GM21717 (cell line): Measurements from ENCODE around the gene LGALS12.

Experiments used
- ATAC-seq: cut with Tn5 transposase; IDR thresholded peaks from one replicate; pipeline ENCODE4 v1.9.1; 2021; ENCODE audit warnings: mild to moderate bottlenecking, moderate library complexity; ENCODE audit not compliant: unreplicated experiment

The LGALS12 gene

GRCh38 chr11:63505857-63506528 lies at the start of gene LGALS12:
Gene LGALS12, plus strand, starts transcription at chr11:63506084. Its CDS starts 375 bp downstream, at chr11:63506459.
- no peak for ATAC-seq

- no peak for ATAC-seq
Measured at GRCh38 chr11:63459586-63459985, 46.3 kb upstream of the LGALS12 start.

GRCh38 chr11:63462137-63462536 lies 43.7 kb upstream of the LGALS12 start:
- no peak for ATAC-seq

DNA sequence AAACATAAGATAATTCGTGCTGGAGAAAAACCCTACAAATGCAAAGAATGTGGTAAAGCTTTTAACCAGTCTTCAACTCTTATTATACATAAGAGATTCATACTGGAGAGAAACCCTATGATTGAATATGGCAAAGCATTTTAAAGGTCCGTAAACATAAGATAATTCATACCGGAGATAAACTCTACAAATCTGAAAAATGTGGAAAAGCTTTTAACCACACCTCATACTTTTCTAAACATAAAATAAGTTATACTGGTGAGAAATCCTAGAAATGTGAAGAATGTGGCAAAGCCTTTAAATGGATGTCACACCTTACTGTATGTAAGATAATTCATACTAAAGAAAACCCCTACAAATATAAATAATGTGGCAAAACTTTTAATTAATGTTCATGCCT lies 35.6 kb upstream of the LGALS12 start:
- no peak for ATAC-seq

DNA sequence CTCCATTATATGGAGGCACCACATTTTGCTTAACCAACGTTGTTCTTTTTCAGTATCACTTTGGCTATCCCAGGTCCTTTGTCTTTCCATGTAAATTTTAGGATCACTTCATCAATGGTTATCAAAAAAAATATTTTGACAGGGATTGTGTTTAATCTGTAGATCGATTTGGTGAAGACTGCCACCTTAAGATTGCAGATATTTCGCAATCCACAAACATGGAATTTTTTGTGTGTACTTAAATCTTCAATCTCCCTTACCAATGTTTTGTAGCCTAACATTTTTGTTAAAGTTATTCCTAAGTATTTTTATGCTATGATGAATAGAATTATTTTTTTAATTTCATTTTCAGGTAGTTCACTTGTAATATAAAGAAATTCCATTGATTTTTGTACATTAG lies 33.5 kb upstream of the LGALS12 start:
- ATAC-seq, result no peak

DNA sequence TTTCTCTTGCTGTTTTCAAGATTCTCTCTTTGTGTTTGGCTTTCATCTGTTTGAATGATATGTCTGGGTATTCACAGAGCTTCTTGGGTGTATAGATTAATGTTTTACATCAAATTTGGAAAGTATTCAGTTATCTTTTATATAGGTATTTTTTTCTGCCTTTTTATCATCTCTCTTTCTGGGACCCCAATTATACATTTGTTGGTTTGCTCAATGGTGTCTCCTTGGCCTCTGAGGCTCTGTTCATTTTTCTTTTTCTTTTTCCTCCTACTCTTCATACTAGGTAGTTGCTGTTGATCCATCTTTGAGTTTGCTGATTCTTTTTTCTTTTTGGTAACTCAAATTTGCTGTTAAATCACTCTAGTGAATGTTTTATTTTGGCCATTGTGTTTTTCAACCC lies 29.3 kb upstream of the LGALS12 start:
- no peak for ATAC-seq

DNA sequence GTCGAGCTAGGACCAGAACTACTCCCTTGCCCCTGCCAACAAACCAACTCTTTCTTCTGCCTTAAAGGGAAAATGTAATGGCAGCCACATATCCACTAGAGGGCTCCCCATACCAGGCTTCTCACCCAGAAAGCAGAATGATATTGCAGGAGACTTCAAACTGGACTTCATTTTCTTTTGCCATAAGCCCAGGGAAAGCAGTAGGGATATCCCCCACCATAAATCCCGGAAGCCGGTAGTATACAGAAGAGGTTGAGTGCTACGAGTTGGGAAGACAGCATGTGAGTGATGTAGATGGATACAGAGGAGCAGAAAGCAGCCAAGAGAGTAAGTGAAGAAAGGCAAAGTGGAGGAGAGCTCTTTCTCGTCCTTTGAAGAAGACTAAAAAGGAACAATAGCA lies 27.0 kb upstream of the LGALS12 start:
- ATAC-seq, result no peak

- no peak for ATAC-seq
Measured at GRCh38 chr11:63480039-63480438, 25.8 kb upstream of the LGALS12 start.

GRCh38 chr11:63485777-63486176 lies 20.1 kb upstream of the LGALS12 start:
- ATAC-seq, result no peak

DNA sequence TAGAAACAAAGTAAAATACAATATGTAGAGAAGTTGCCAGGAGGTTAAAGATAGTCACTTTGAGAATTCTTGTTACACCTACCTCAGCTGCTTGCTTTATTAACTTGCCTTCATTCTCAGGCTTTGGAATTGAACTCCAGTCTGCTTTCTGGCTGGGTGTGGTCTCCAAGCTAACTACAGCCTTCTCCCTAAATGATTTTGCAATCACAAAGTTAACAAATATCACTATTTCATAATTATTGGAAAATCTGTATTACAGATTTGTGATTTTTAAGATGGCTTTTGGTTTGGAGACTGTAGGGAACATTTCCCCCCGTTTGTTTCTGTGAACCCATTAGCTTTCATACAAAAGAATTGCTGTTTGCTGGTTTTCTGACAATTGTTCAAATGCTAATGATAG lies 17.1 kb upstream of the LGALS12 start:
- no peak for ATAC-seq

DNA sequence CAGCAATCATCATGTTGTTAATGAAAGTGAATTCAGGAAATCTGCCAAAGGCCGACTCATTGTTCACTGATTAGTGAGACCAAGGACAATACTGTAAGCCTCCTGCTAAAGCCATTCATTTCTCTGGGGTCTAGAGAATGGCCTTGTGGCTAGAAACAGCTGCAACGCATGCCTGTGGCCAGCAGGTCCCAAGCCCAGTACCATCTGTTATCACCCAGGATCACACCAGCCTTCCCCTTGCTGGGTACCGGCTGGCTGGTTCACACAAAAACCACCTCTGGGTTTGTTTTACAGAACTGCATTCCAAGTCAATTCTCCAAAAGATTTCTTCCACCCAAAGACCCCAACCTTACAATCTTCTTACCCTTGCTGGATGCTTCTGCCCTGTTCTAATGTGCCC lies 16.0 kb upstream of the LGALS12 start:
- ATAC-seq, result no peak

DNA sequence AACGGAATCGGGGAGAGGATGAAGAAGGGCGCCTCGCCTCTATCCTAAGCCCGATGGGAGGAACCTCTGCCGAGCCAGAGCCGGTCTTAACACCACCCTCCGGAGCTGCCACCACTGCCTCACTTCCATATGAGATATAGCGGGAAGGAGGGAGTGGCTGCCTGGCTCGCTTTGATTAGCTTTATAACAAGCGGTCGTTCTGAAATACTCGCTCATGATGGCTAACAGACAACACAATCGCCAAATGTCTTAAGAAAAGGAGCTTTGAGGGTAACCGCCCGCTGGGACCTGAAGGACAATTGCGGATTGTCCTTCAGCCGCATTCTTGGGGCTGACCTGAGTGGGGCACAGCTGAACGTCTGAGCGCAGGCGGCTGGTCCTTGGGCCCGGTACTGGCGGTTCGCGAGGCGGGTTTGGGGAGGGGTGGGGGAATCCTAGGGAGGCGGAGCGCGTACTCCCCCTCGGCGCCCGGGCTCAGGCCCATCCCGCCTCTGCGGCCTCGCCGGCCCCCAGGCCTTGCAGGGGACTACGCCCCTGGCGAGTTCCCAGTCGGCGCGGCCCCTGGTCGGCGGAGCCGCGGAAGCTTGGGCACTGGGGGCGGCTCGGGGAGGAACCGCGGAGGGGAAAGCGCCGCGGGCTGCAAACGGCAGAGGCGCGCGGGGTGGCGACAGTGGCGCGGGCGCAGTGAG lies 15.2 kb upstream of the LGALS12 start, which contains the start of gene PLAAT5:
Gene PLAAT5 (minus strand): TSS at position 617 of the 689 bp plus-strand sequence. CDS start 133 bp downstream, at position 484.
- ATAC-seq, result no peak

GRCh38 chr11:63491240-63491587 lies 14.7 kb upstream of the LGALS12 start:
- ATAC-seq, result no peak

DNA sequence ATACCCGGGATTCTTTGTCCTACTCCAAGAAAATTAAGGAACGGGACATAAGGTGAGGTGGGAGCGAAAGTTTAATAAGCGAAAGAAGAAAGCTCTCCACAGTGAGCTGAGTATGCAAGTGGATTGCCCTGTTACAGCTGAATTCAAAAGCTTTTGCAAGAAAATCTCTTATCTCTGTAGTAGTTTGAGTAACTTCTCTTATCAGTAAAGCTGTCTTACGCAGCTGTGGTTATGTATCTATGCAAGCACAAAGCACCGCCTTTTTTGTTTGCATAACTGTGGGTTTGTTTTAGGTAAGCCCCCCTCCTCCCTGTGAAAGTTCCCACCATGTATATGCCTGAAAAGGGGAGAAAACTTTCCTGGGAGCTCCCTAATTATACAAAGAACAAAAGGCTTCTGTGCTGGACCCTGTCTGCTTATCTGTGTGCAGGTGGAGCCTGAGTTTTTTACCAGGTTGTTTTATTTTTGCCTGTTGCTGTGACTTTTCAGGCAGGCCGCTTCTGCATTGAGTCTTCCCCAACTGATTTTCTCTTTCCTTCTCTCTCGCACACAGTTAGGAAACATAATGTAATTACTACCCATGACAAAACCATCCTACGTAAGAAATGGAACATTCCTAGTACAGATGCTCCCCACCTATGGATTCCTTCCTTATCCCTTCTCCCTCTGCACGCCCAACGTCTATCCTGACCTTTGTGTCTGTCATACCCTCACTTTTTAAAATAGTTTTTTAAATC lies 14.1 kb upstream of the LGALS12 start:
- ATAC-seq, result no peak

- no peak for ATAC-seq
Measured at GRCh38 chr11:63492441-63492840, 13.4 kb upstream of the LGALS12 start.

DNA sequence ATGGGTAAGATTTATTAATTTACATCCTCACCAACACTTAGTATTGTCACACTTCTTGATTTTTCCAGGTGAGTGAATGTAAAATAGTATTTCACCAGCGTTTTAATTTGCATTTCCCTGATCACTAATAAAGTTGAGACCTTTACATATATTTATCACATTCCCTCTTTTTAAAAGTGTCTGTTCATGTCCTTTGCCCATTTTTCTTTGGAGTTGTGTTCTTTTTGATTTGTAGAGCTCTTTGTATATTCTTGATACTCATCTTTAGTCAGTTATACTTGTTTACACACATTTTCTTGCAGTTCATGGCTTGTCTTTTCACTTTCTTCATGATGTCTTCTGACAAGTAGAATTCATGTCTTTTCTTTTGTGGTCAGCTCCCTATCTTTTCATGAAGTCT lies 12.8 kb upstream of the LGALS12 start:
- no peak for ATAC-seq

DNA sequence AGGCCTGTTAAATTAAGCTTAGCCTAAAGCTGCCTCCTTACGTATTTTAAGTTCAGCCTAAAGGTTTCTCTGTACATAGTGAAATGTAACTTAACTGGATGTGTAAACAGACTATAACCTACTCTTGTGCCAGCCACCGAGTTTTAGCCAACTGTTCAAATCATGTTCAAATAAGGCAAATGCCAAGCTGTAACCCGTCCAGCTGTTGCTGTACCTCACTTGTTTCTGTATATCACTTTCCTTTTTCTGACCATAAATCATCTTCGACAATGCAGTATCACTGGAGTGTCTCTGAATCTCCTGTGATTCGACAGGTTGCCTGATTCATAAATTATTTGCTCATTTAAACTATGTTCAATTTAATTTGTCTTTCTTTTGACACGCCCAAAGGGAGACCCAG lies 10.9 kb upstream of the LGALS12 start:
- no peak for ATAC-seq

GRCh38 chr11:63499874-63500273 lies 6.0 kb upstream of the LGALS12 start:
- no peak for ATAC-seq

DNA sequence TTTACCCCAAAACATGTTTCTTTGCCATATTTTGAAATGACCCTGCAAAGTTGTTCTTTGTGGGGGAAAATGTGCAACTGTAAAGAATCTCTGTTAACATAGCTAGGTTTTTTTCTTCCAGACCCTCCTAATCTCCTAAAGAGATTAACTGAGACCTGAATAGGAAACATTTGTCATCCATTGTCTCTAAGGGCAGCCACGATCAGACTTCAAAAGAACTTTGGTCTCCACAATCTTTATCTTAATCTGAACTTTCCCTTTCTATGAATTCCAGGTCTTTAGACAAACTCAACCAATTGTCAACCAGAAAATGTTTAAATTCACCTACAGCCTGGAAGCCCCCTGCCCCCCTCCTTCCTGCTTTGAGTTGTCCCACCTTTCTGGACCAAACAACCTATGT lies 4.6 kb upstream of the LGALS12 start:
- ATAC-seq, result no peak

DNA sequence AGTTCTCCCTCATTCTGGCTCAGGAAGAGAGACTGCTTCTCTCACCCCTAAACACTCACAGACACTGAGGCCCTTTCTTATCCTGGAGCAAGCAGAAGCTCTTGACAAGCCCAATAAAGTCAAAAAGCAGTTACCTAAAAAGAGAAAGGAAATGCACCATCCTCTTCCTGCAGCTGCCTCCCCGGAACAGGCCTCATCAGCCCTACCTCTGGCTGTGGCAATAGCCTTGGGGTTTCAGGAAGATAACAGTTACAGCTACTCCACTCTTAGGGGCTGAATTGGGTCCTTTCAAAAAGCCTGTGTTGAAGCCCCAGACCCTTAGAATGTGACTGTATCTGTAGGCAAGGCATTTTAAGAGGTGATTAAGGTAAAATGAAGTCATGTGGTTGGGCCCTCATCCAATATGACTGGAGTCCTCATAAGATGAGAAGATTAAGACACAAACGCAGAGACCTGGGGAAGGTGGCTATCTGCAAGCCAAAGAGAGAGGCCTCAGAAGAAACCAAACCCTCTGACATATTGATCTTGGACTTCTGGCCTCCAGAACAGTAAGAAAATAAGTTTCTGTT lies 3.5 kb upstream of the LGALS12 start:
- no peak for ATAC-seq

DNA sequence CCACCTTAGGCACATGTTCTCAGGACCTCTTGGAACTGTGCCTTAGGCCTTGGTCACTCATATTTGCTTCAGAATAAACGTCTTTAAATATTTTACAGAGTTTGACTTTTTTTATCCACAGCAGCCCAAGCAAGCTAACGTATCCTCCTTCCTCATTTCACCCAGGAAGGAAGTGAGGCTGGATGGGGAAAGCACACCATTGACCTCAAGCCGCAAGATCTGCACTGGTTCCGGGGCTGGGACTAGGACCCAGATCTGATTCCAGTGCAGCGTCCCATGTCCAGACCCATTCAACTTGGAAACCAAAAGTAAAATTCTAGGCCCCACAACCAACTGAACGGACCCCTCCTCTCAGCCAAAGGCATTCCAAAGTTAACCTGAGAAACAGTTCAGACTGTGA lies 2.4 kb upstream of the LGALS12 start:
- no peak for ATAC-seq

DNA sequence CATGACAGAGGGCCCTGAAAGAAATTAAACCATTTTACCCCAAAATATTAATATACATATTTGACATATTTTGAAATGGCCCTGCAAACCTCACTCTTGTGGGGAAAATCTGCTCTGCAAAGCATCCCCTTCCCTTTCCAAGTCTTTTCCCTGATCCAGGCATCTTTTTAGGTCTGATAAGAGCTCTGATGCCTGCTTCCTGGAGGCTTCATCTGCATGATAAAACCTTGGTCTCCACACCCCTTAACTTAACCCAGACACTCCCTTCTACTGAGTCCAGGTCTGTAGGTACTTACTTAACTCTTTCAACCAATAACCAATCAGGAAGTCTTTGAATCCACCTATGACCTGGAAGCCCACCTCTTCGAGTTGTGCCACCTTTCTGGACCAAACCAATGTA lies 1.8 kb upstream of the LGALS12 start:
- no peak for ATAC-seq
